T-helper 2 cell treated with Interferon-gamma antibody and Interleukin-4, amounts not matched to agents 5 μg/mL and 100 μg/mL, for 36 hours (primary cell): ENCODE measurements around the gene PACSIN2.
"Not testable (repeated sequence)": the region's sequence is repeated elsewhere in the genome, so short reads cannot be mapped to it uniquely, and the experiment has no call there.

Experiments used
- DNase-seq: peaks from one replicate; pipeline ENCODE4 v3.0.0; 2021; ENCODE audit warnings: low spot score
- H3K27ac Mint-ChIP-seq: one replicate; pipeline ENCODE4 v1.8.0; 2021; ENCODE audit warnings: mild to moderate bottlenecking, mixed read lengths
- H3K27me3 Mint-ChIP-seq: one replicate; pipeline ENCODE4 v1.8.0; 2021; ENCODE audit warnings: low read depth, mixed read lengths
- H3K36me3 Mint-ChIP-seq: one replicate; pipeline ENCODE4 v1.8.0; 2021; ENCODE audit warnings: low read depth, mixed read lengths
- H3K4me1 Mint-ChIP-seq: one replicate; pipeline ENCODE4 v1.8.0; 2021; ENCODE audit warnings: low read depth, mixed read lengths
- H3K4me3 Mint-ChIP-seq: one replicate; pipeline ENCODE4 v1.8.0; 2022; ENCODE audit warnings: mild to moderate bottlenecking, moderate library complexity, mixed read lengths
- H3K9me3 Mint-ChIP-seq: one replicate; pipeline ENCODE4 v1.8.0; 2021; ENCODE audit warnings: mixed read lengths

Gene PACSIN2

DNA sequence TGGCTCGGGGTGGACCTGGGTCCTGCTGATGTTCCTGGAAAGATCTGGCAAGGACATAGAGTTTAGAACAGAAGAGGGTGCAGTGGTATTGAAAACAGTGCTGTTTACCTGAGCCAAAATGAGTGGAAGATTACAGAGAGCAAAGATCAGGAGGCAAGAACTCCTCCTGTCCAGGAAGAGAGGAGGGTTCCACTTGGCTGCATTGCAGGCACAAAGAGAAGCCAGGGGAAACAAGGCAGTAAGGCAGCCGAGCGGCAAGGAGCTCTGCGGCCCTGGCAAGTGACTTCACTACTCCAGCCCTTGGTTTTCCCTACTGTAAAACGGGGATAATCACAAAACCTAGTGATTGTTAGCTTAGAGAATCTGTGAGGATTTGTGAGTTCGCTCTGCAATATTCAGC, 3.7 kb upstream of the PACSIN2 start:
- H3K36me3 Mint-ChIP-seq = no peaks in the 10 kb centered on the region
- DNase-seq = no peak
- H3K27ac Mint-ChIP-seq = no peak overlapping the region

DNA sequence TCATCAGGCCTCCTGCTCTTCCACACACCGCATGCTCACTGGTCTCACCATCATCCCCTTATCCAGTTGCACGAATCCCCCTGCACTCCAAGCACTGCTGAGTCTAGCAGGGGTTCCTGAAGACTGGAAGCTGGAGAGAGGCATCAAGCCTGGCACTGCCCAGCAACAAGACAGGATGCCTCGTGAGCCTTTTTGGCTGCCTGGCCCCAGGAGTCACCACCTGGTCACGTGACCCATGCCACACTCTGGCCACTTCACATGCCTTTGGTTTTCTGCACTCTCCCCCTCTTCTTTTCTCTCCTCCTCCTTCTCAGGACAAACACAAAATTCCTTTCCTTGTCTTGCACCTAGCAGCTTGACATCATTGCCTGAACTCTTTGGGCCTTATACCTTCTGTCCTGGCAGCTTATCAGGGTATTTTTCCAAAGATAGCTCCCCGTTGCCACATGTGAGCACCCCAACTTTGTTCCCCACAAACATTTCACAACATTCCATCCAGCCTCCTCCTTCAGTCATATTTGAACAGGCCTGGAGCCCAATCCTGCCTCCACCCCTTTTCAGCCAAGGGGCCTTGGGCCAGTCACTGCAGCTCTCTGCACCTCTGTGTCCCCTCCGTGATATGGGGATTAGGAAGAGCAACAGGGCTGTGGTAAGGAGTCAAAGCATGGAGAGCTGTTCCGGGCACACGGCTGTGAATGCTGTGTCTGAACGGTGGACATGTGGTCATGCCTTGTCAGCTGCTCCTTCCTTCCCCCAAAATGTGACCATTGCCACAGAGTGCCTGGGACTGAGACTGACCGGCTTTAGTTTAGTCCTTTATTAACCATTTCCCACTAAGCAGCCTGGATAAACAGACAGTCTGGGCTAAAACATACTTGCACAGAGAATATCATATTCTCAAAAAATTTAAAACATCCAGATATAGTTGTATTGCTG, 2.8 kb upstream of the PACSIN2 start:
- peaks cover 22% of the 10 kb centered on the region for H3K4me1 Mint-ChIP-seq
- no peak overlapping the region for H3K4me3 Mint-ChIP-seq
- peaks cover 3% of the 10 kb centered on the region for H3K27me3 Mint-ChIP-seq
- H3K27ac Mint-ChIP-seq = no peak overlapping the region
- H3K9me3 Mint-ChIP-seq = no peaks in the 10 kb centered on the region
- no peaks in the 10 kb centered on the region for H3K36me3 Mint-ChIP-seq
- DNase-seq = no peak

More for the DNA sequence above, 3.7 kb upstream of the PACSIN2 start:
- H3K4me1 Mint-ChIP-seq = peaks cover 15% of the 10 kb centered on the region
- no peaks in the 10 kb centered on the region for H3K9me3 Mint-ChIP-seq
- peaks cover 3% of the 10 kb centered on the region for H3K27me3 Mint-ChIP-seq
- H3K4me3 Mint-ChIP-seq = no peak overlapping the region

DNA sequence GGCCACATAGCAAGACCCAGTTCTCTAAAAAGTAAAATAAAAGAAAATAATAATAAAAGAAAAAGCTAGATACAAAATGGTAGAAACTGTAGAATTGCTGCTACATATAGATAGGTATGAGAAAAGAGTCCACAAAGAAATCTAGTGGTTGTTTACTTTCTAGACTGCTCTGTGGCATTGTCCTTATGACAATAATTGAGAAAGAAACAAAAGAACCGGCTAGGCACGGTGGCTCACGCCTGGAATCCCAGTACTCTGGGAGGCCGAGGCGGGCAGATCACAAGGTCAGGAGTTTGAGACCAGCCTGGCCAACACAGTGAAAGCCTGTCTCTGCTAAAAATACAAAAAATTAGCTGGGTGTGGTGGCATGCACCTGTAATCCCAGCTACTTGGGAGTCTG, 1.2 kb upstream of the PACSIN2 start:
- H3K36me3 Mint-ChIP-seq, H3K27ac Mint-ChIP-seq, H3K4me3 Mint-ChIP-seq, DNase-seq, H3K9me3 Mint-ChIP-seq, H3K27me3 Mint-ChIP-seq: not testable (repeated sequence)
- H3K4me1 Mint-ChIP-seq = peaks cover 22% of the 10 kb centered on the region

DNA sequence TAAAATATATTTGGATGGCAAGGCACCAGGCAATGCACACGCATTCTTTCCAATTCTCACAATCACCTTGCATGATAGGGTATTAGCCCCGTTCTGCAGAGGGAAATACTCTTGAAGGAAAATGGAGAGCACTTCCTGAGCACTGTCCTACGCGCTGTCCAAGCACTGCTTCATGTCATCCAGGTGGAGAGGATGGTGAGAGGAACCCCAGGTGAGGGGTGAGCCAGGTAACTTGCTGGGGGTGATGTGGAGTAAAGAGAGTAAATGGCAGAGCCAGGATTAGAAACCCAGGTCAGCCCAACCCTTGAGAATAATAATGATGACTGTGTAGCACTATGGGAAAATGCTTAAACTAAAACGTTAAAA, 711 bp upstream of the PACSIN2 start:
- Mint-ChIP-seq H3K27ac (peak overlapping the region; percentile 87), H3K4me1 (peaks cover 22% of the 10 kb centered on the region), H3K4me3 (peak overlapping the region; percentile 90), H3K36me3 (no peaks in the 10 kb centered on the region), H3K27me3 (peaks cover 3% of the 10 kb centered on the region), H3K9me3 (no peaks in the 10 kb centered on the region)
- DNase-seq = no peak

DNA sequence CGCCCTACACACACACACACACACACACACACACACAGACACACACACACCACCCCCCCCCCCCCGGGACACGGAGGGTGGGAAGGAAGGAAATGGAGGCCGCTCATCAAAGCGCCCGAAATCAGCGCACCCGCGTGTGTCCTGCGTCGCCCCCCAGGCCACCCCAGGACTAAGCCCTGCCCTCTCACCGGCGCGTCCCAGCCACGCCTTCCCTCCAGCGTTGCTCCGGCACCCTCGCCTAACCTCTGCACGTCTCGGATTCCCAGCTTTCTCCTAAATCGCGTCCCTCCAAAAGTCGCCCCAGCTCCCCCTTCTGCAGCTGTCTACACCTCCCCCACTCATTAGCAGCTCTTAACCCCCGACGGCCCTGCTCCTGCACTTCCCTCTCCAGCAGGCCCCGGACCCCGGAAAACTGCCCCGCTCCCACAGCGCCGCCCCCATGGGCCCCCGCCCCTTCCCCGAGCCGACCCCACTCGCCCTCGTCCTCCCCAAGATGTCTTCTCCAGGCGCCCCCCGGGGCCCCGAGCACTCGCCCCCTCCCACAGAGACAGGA, 557 bp downstream of the PACSIN2 start:
- no peaks in the 10 kb centered on the region for H3K36me3 Mint-ChIP-seq
- peaks cover 22% of the 10 kb centered on the region for H3K4me1 Mint-ChIP-seq
- H3K27ac Mint-ChIP-seq = peak overlapping the region; percentile 80
- H3K27me3 Mint-ChIP-seq = peaks cover 3% of the 10 kb centered on the region
- H3K4me3 Mint-ChIP-seq = peak overlapping the region; percentile 96
- DNase-seq = peak; percentile 19
- H3K9me3 Mint-ChIP-seq = no peaks in the 10 kb centered on the region

DNA sequence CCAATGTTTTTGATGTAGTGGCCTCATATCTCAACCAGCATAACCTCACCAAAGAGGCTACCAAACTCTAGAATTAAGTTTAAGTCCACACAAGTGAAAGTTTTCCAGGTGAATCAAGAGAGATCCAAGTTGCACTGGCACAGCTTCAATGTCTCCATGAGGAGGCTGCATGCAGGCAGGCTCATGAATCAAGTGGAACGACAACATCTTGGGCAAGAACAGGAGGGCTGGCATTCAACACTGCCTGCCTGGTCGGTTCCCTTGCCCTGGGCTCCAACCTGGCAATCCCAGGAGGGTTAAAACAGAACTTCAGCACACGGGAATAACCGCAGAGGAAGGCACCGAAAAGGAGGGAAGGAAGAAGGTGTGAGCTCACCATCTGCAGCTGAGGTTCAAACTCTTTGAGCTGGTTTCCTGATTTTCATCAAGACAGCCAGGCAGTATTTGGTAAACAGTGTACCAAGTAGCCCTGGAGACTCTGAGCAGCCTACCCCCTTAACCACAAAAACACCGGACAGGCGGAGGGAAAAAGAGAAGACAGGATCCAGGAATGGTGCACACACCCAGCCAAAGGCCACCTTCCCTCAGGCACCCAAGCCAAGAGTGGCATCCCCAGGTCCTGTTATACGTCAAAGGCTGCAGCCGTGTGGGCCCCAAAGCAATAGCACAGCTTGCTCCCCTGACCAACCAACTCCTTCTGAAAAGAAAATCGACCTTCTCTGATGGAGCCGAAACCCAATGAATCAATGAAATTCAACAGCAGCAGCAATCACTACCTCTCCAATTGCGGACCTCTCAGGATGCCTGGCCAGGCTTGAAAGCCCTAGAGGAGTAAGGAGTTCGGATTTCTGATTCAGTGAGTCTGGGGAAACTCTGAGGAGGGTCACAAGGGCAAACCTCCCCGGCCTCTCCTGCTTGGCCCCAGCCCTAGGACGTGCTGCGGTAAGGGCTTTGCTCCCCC, 1.3 kb downstream of the PACSIN2 start:
- Mint-ChIP-seq H3K27ac (peak overlapping the region; percentile 80), H3K36me3 (no peaks in the 10 kb centered on the region), H3K4me3 (peak overlapping the region; percentile 96), H3K4me1 (peaks cover 24% of the 10 kb centered on the region), H3K9me3 (no peaks in the 10 kb centered on the region), H3K27me3 (peaks cover 3% of the 10 kb centered on the region)
- no peak for DNase-seq

DNA sequence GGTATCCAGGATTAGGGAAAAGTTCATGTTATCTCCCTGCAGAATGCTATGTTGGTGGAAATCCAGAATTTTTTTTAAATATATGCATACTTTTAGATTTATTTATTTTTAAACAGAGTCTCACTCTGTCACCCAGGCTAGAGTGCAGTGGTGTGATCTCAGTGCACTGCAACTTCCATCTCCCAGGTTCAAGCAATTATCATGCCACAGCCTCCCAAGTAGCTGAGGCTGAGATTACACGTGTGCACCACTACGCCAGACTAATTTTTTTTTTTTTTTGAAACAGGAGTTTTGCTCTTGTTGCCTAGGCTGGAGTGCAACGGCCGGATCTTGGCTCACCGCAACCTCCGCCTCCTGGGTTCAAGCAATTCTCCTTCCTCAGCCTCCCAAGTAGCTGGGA, 2.6 kb downstream of the PACSIN2 start:
- Mint-ChIP-seq H3K4me1 (peaks cover 27% of the 10 kb centered on the region), H3K4me3 (no peak overlapping the region), H3K36me3 (no peaks in the 10 kb centered on the region), H3K9me3 (no peaks in the 10 kb centered on the region), H3K27ac (no peak overlapping the region), H3K27me3 (no peaks in the 10 kb centered on the region)
- DNase-seq = no peak

DNA sequence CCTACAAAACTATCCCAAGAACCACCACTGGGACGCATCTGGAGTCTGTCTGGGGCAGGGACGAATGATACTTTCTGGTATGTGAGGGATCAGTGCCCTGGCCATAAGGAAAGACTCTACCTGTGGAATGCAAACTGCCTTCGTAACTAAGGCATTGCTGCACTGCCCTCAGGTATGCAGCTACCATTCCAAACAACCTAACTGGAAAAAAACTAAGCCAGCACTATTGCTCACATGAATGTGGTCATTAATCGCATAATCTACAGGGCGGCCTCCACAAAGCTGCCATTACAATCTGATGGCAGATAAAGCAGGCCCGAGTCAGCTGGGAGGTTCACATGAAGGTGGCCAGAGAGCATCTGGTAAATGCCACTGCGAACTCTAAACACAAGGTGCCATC, 3.9 kb downstream of the PACSIN2 start:
- no peaks in the 10 kb centered on the region for H3K9me3 Mint-ChIP-seq
- H3K27ac Mint-ChIP-seq = no peak overlapping the region
- H3K27me3 Mint-ChIP-seq = no peaks in the 10 kb centered on the region
- no peak for DNase-seq
- H3K4me3 Mint-ChIP-seq = no peak overlapping the region
- H3K36me3 Mint-ChIP-seq = no peaks in the 10 kb centered on the region
- peaks cover 27% of the 10 kb centered on the region for H3K4me1 Mint-ChIP-seq

DNA sequence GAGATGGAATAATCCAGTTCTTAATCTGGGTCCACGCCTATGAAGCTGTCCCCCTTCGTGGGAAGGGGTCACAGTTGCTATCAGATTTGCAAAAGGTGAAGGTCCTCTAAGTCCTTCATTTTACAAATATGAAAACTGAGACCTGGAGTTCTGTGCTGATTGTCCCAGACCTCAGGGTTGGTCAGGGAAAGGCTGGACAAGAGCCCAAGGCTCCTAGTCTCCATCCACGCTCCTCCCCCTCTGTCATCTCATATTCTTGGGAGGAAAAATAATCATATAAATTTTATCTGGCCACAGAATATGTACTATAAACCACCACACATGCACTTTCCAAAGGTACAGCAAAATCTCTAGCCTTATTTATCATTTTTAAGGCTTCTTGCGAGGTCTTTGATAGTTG, 5.5 kb downstream of the PACSIN2 start:
- Mint-ChIP-seq H3K4me1 (peaks cover 21% of the 10 kb centered on the region), H3K4me3 (no peak overlapping the region), H3K27me3 (no peaks in the 10 kb centered on the region)

DNA sequence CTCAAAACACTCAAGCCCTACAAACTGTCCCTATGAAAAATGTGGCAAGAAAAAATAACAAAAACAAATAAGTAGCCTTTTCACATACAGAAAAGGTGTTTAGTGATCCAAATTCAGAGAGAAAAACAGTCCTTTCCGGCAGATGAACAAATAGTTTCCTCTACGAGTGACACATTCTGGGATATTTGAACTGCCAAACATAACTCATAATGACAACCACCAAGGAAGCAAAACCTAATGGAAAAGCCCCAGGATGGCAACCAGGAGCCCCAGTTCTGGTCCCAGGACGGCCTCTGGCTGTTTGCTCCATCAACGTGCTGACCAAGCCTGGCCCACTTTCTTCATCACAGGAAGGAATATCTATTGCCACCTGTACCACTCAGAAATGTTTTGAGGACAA, 6.0 kb downstream of the PACSIN2 start:
- DNase-seq = no peak
- no peaks in the 10 kb centered on the region for H3K9me3 Mint-ChIP-seq
- H3K4me1 Mint-ChIP-seq = peaks cover 21% of the 10 kb centered on the region
- no peaks in the 10 kb centered on the region for H3K27me3 Mint-ChIP-seq
- no peak overlapping the region for H3K27ac Mint-ChIP-seq
- H3K4me3 Mint-ChIP-seq = no peak overlapping the region
- H3K36me3 Mint-ChIP-seq = no peaks in the 10 kb centered on the region

More for the DNA sequence above, 5.5 kb downstream of the PACSIN2 start:
- Mint-ChIP-seq H3K27ac (no peak overlapping the region), H3K9me3 (no peaks in the 10 kb centered on the region), H3K36me3 (no peaks in the 10 kb centered on the region)
- no peak for DNase-seq

DNA sequence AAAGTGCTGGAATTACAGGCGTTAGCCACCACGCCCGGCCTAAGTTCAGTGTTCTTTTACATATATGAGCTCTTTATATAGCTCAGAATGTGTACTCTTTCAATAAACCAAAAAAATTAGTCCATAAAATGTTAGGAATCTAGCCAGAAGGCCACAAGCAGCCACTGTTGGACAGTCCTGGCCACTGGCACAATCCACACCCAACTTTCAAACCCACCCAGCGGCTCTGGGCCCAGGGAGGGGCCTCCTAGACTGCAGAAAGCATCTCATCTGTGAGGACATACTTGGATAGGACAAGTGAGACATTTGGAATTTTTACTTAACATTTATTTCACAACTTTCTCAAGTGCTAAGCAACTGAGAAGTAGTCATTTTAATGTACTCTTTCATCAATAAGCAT, 6.4 kb downstream of the PACSIN2 start:
- H3K36me3 Mint-ChIP-seq = no peaks in the 10 kb centered on the region
- no peak overlapping the region for H3K4me3 Mint-ChIP-seq
- H3K27ac Mint-ChIP-seq = no peak overlapping the region
- H3K27me3 Mint-ChIP-seq = no peaks in the 10 kb centered on the region
- no peaks in the 10 kb centered on the region for H3K9me3 Mint-ChIP-seq
- no peak for DNase-seq
- H3K4me1 Mint-ChIP-seq = peaks cover 20% of the 10 kb centered on the region

DNA sequence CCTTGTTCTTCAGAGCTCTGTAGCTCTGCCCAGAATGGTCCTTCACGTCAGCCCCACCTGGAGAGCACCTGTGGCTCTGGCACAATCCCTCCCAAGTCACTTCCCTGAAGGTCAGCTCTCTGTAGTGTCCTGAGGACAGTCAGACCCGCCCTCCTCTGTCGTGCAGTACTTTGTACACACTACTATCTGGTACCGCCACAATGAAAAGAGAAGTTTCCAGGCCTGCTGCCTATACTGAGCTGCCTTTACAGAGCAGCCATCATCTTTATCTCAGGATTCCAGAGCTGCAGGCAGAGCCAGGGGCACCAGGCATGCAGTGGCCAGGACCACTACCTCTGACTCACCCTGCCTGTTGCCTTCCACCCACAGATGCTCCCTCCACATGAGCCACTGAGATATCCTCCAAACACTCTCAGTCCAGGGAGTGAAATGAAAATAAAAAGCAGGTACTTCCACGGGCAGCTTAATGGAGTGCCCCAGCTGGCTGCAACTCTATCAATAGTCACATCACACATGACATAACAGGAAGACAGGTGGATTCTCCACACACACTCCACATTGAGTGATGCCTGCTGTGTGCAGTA, 7.3 kb downstream of the PACSIN2 start:
- no peak overlapping the region for H3K27ac Mint-ChIP-seq
- H3K4me3 Mint-ChIP-seq = no peak overlapping the region
- peaks cover 20% of the 10 kb centered on the region for H3K4me1 Mint-ChIP-seq
- no peaks in the 10 kb centered on the region for H3K36me3 Mint-ChIP-seq
- no peaks in the 10 kb centered on the region for H3K27me3 Mint-ChIP-seq
- DNase-seq = no peak
- H3K9me3 Mint-ChIP-seq = no peaks in the 10 kb centered on the region

DNA sequence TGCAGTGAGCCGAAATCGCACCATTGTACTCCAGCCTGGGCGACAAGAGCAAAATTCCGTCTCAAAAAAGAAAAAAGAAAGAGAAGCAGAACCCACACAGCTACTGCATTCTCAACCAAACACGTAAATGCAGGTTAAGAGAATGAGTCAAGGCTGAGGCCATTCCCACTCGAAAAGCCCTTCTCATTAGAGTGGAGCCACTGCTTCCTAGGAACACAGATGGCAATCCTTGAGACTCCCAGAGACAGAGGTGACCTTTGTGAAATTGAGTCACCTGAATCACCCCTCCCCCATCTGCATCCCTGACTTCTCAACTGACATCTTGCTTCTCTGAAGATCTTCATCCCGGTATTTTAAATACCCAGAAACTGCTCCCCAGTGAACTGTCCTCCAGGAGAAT, 8.2 kb downstream of the PACSIN2 start:
- Mint-ChIP-seq H3K27ac (no peak overlapping the region), H3K27me3 (no peaks in the 10 kb centered on the region), H3K4me1 (peaks cover 28% of the 10 kb centered on the region), H3K9me3 (no peaks in the 10 kb centered on the region), H3K36me3 (no peaks in the 10 kb centered on the region), H3K4me3 (no peak overlapping the region)
- no peak for DNase-seq
